SK-N-SH treated with all-trans-retinoic acid at 6 μM for 48 hours (cell line): ENCODE measurements around the gene GRHL1.

Source experiments
- ATAC-seq: fragments of 200-7000 bp; cut with Tn5 transposase; 3 replicates; pipeline ENCODE4 v1.9.1; 2020; ENCODE audit warnings: mild to moderate bottlenecking, moderate library complexity
- ARNTL ChIP-seq: fragments of 450-650 bp; formaldehyde crosslinking; IDR thresholded peaks from 2 replicates; pipeline ENCODE4 v1.5.0; 2020; ENCODE audit warnings: low read depth, mild to moderate bottlenecking, moderate library complexity, borderline replicate concordance
- BACH2 ChIP-seq: fragments of 250-450 bp; sonication (Bioruptor Pico); IDR thresholded peaks from 2 replicates; pipeline ENCODE4 v1.9.0; 2021; ENCODE audit warnings: mild to moderate bottlenecking, borderline replicate concordance
- CSDC2 ChIP-seq: fragments of 250-450 bp; sonication (Bioruptor Pico); IDR thresholded peaks from 2 replicates; pipeline ENCODE4 v1.5.0; 2020; ENCODE audit warnings: mild to moderate bottlenecking, moderate library complexity
- ESRRG ChIP-seq: fragments of 250-450 bp; sonication (Bioruptor Pico); IDR thresholded peaks from 2 replicates; pipeline ENCODE4 v1.6.1; 2021; ENCODE audit warnings: mild to moderate bottlenecking
- ISL1 ChIP-seq: fragments of 250-450 bp; sonication (Bioruptor Pico); IDR thresholded peaks from 2 replicates; pipeline ENCODE4 v2.1.2; 2022; ENCODE audit warnings: mild to moderate bottlenecking, moderate library complexity
- OSR1 ChIP-seq: fragments of 250-450 bp; sonication (Bioruptor Pico); IDR thresholded peaks from 2 replicates; pipeline ENCODE4 v1.8.0; 2022; ENCODE audit warnings: moderate library complexity, mild to moderate bottlenecking, inconsistent platforms
- PPARA ChIP-seq: fragments of 250-450 bp; sonication (Bioruptor Pico); IDR thresholded peaks from 2 replicates; pipeline ENCODE4 v1.5.0; 2020; ENCODE audit warnings: mild to moderate bottlenecking, borderline replicate concordance
- RARB ChIP-seq: fragments of 250-450 bp; sonication (Bioruptor Pico); IDR thresholded peaks from 2 replicates; pipeline ENCODE4 v1.8.0; 2021; ENCODE audit warnings: mild to moderate bottlenecking, moderate library complexity
- SNAI2 ChIP-seq: fragments of 250-450 bp; sonication (Bioruptor Pico); IDR thresholded peaks from 2 replicates; pipeline ENCODE4 v1.5.0; 2020; ENCODE audit warnings: mild to moderate bottlenecking, moderate library complexity
- TCF4 ChIP-seq: fragments of 250-450 bp; sonication (Bioruptor Pico); IDR thresholded peaks from 2 replicates; pipeline ENCODE4 v1.8.0; 2021; ENCODE audit warnings: mild to moderate bottlenecking, moderate library complexity, borderline replicate concordance
- TOX ChIP-seq: fragments of 250-450 bp; sonication (Bioruptor Pico); IDR thresholded peaks from 2 replicates; pipeline ENCODE4 v1.8.0; 2021; ENCODE audit warnings: mild to moderate bottlenecking, moderate library complexity, borderline replicate concordance
- ZC3H10 ChIP-seq: fragments of 250-450 bp; sonication (Bioruptor Pico); IDR thresholded peaks from 2 replicates; pipeline ENCODE4 v1.5.1; 2021; ENCODE audit warnings: mild to moderate bottlenecking, moderate library complexity
- ZFP3 ChIP-seq: fragments of 250-450 bp; sonication (Bioruptor Pico); IDR thresholded peaks from 2 replicates; pipeline ENCODE4 v1.5.0; 2020; ENCODE audit warnings: mild to moderate bottlenecking, moderate library complexity
- ZFP30 ChIP-seq: fragments of 450-650 bp; formaldehyde crosslinking; IDR thresholded peaks from 2 replicates; pipeline ENCODE4 v1.5.0; 2022; ENCODE audit warnings: mild to moderate bottlenecking, moderate library complexity
- ZNF565 ChIP-seq: fragments of 450-650 bp; formaldehyde crosslinking; conservative IDR thresholded peaks from 2 replicates; pipeline ENCODE4 v1.5.0; 2020; ENCODE audit warnings: low read depth, mild to moderate bottlenecking, moderate library complexity
- ZNF70 ChIP-seq: fragments of 450-650 bp; formaldehyde crosslinking; IDR thresholded peaks from 2 replicates; pipeline ENCODE4 v1.5.0; 2020; ENCODE audit warnings: mild to moderate bottlenecking, moderate library complexity
- ZNF8 ChIP-seq: fragments of 450-650 bp; formaldehyde crosslinking; IDR thresholded peaks from 2 replicates; pipeline ENCODE4 v1.5.0; 2020; ENCODE audit warnings: mild to moderate bottlenecking, moderate library complexity
- TF ChIP-seq, protein P1 (sequence below): fragments of 250-450 bp; sonication (Bioruptor Pico); IDR thresholded peaks from 2 replicates; pipeline ENCODE4 v1.5.1; 2021; ENCODE audit warnings: mild to moderate bottlenecking, moderate library complexity
- TF ChIP-seq, protein P2 (sequence below): fragments of 250-450 bp; sonication (Bioruptor Pico); IDR thresholded peaks from 2 replicates; pipeline ENCODE4 v1.8.0; 2021; ENCODE audit warnings: low read depth, mild to moderate bottlenecking, moderate library complexity, borderline replicate concordance
- TF ChIP-seq, protein P3 (sequence below): fragments of 250-450 bp; sonication (Bioruptor Pico); IDR thresholded peaks from 2 replicates; pipeline ENCODE4 v1.5.0; 2020; ENCODE audit warnings: mild to moderate bottlenecking, moderate library complexity
- TF ChIP-seq, protein P4 (sequence below): fragments of 250-450 bp; sonication (Bioruptor Pico); IDR thresholded peaks from 2 replicates; pipeline ENCODE4 v1.5.1; 2020; ENCODE audit warnings: low read depth, mild to moderate bottlenecking, moderate library complexity

Gene GRHL1

DNA sequence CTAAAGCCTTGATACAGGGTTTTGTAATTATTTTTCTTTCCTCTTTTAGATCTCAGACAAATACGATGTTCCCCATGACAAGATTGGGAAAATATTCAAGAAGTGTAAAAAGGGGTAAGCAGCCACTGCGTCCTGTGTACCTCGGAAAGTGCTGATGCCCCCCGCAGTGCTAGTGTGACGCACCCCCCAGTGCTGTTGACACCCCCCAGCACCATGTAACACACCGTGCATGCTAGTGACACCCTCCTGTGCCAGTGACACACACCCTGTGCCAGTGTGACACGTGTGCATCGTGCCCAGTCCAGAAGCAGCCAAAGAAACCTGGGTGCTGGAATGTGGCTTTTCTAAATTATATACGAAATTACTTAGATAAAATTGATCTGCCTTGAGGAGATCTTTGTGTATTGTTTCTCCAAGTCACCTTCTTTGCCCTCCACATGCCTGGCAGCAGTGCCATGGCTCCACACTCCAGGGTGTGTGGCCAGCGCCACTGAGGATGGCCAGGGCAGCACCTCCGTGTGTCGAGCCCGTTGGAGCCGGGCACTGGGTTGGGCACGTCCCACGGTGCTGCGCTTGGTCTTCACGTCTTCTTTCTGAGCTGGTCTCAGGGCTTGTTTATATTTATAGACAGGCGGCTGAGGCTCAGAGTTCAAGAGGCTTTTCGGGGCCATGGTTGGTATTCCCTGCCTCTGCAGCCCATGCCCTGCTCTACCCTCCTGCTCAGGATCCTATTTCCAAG is 47.6 kb downstream of the GRHL1 start:
- TF ChIP-seq TCF4 (CRISPR knock-in tag) (no peak), ZFP3 (CRISPR knock-in tag) (no peak), ZNF565 (CRISPR knock-in tag) (no peak), ZC3H10 (CRISPR knock-in tag) (no peak), CSDC2 (CRISPR knock-in tag) (no peak), ESRRG (CRISPR knock-in tag) (no peak), ARNTL (no peak), ISL1 (CRISPR knock-in tag) (no peak), RARB (no peak), TOX (no peak), SNAI2 (CRISPR knock-in tag) (no peak)
- TF ChIP-seq, protein P1, sequence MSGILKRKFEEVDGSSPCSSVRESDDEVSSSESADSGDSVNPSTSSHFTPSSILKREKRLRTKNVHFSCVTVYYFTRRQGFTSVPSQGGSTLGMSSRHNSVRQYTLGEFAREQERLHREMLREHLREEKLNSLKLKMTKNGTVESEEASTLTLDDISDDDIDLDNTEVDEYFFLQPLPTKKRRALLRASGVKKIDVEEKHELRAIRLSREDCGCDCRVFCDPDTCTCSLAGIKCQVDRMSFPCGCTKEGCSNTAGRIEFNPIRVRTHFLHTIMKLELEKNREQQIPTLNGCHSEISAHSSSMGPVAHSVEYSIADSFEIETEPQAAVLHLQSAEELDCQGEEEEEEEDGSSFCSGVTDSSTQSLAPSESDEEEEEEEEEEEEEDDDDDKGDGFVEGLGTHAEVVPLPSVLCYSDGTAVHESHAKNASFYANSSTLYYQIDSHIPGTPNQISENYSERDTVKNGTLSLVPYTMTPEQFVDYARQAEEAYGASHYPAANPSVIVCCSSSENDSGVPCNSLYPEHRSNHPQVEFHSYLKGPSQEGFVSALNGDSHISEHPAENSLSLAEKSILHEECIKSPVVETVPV: no peak
- TF ChIP-seq, protein P2, sequence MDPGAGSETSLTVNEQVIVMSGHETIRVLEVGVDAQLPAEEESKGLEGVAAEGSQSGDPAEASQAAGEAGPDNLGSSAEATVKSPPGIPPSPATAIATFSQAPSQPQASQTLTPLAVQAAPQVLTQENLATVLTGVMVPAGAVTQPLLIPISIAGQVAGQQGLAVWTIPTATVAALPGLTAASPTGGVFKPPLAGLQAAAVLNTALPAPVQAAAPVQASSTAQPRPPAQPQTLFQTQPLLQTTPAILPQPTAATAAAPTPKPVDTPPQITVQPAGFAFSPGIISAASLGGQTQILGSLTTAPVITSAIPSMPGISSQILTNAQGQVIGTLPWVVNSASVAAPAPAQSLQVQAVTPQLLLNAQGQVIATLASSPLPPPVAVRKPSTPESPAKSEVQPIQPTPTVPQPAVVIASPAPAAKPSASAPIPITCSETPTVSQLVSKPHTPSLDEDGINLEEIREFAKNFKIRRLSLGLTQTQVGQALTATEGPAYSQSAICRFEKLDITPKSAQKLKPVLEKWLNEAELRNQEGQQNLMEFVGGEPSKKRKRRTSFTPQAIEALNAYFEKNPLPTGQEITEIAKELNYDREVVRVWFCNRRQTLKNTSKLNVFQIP: no peak
- ATAC-seq: no peak

DNA sequence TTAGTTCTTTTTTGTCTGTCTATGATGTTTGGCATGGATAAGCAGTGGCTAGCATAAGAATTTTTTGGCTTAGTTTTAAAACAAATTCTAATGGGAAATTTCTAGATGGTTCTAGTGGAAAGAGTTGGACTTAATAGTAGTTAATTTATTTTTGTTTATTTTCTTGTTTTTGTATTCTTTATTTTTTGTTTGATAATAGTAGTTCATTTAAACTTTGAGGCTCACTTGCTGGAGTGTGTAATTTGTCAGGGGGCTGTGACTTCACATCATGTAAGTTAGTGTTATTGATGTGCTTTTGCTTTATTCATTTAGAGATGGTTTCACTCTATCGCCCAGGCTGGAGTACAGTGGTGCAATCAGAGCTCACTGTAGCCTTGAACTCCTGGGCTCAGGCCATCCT is 48.2 kb downstream of the GRHL1 start:
- no peak for ATAC-seq
- TF ChIP-seq ZNF565 (CRISPR knock-in tag) (no peak), OSR1 (CRISPR knock-in tag) (no peak), PPARA (CRISPR knock-in tag) (no peak), RARB (no peak), ARNTL (no peak), TOX (no peak), CSDC2 (CRISPR knock-in tag) (no peak), ZC3H10 (CRISPR knock-in tag) (no peak), TCF4 (CRISPR knock-in tag) (no peak), ZFP30 (CRISPR knock-in tag) (no peak), ZNF8 (CRISPR knock-in tag) (no peak), ZFP3 (CRISPR knock-in tag) (no peak), ZNF70 (CRISPR knock-in tag) (no peak), BACH2 (no peak), ESRRG (CRISPR knock-in tag) (no peak)
- TF ChIP-seq, protein P2: no peak
- TF ChIP-seq, protein P3, sequence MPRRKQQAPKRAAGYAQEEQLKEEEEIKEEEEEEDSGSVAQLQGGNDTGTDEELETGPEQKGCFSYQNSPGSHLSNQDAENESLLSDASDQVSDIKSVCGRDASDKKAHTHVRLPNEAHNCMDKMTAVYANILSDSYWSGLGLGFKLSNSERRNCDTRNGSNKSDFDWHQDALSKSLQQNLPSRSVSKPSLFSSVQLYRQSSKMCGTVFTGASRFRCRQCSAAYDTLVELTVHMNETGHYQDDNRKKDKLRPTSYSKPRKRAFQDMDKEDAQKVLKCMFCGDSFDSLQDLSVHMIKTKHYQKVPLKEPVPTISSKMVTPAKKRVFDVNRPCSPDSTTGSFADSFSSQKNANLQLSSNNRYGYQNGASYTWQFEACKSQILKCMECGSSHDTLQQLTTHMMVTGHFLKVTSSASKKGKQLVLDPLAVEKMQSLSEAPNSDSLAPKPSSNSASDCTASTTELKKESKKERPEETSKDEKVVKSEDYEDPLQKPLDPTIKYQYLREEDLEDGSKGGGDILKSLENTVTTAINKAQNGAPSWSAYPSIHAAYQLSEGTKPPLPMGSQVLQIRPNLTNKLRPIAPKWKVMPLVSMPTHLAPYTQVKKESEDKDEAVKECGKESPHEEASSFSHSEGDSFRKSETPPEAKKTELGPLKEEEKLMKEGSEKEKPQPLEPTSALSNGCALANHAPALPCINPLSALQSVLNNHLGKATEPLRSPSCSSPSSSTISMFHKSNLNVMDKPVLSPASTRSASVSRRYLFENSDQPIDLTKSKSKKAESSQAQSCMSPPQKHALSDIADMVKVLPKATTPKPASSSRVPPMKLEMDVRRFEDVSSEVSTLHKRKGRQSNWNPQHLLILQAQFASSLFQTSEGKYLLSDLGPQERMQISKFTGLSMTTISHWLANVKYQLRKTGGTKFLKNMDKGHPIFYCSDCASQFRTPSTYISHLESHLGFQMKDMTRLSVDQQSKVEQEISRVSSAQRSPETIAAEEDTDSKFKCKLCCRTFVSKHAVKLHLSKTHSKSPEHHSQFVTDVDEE: no peak
- TF ChIP-seq, protein P4, sequence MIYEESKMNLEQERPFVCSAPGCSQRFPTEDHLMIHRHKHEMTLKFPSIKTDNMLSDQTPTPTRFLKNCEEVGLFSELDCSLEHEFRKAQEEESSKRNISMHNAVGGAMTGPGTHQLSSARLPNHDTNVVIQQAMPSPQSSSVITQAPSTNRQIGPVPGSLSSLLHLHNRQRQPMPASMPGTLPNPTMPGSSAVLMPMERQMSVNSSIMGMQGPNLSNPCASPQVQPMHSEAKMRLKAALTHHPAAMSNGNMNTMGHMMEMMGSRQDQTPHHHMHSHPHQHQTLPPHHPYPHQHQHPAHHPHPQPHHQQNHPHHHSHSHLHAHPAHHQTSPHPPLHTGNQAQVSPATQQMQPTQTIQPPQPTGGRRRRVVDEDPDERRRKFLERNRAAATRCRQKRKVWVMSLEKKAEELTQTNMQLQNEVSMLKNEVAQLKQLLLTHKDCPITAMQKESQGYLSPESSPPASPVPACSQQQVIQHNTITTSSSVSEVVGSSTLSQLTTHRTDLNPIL: no peak
- TF ChIP-seq, protein P1: no peak
